ENCODE data around the gene KRT74. TPM values are rescaled to one million over a fixed set of nuclear protein-coding genes. Genes with fewer than 3 reads are reported as not detected.

The KRT74 gene
- total and polyA plus RNA-seq, 2 of the 8 experiments (the other 6 are each of a cell fraction or from before 2014, with no cell fraction given), result not detected

DNA sequence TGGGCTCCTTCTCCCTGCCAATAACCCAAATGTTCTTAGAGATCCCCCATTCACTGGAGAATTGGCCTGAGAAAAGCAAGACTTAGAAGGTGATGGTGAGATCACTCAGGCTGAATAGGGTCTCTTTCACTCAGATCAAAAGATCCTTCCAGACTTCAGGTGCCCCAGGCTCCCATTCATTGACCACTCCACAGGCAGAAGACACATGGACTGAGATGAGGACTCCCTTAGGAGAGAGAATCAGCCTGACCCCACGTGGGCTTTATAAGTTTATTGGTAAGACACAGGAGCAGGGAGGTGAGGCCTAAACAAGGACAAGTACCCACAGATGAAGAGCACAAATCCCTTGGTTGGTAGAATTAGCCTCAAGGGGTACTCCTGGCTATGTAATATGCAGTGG lies 33.7 kb upstream of the KRT74 start:
- ChIA-PET POLR2A (ENCODE audit: partially characterized antibody) (no interaction called here), CTCF (ENCODE audit: partially characterized antibody) (interaction anchor here (1.1 kb wide), 2 partner anchors 259 to 263 kb away, joined by 3 to 4 read pairs; no protein-coding TSS in a partner anchor)
- H4K20me1 ChIP-seq (replicated peaks in 1 of 2; ENCODE audit: control insufficient read depth in 1 of 2, insufficient read depth in 2 of 2, low read length in 2 of 2), result no peaks in the 10 kb centered on the region
- H3K4me2 ChIP-seq (ENCODE audit: insufficient read depth in 1 of 2, low read depth in 2 of 2, low read length in 2 of 2), result no peak overlapping the region
- H2AK5ac ChIP-seq (ENCODE audit: low read depth, low read length), result no peak overlapping the region
- H2AFZ ChIP-seq (ENCODE audit: low read length), result no peak overlapping the region
- H4K91ac ChIP-seq (replicated peaks; ENCODE audit: insufficient read length, low read length), result no peak overlapping the region
- peak in 1 of 2 experiments; percentile 20 for DNase-seq (ENCODE audit: low read depth in 1 of 2, low spot score in 2 of 2)
- no peaks in the 10 kb centered on the region for H3K36me3 ChIP-seq (ENCODE audit: control insufficient read depth in 2 of 4, insufficient read depth in 4 of 4, low read length in 3 of 4)
- H3K4me1 ChIP-seq (replicated peaks in 1 of 4; ENCODE audit: control insufficient read depth in 3 of 4, insufficient read depth in 4 of 4, low read length in 3 of 4), result peaks cover 0 to 3% (median 0%) of the 10 kb centered on the region in 4 experiments; a peak in 1 of 7 replicates
- no peak overlapping the region for H2BK20ac ChIP-seq (ENCODE audit: low read length)
- no peaks in the 10 kb centered on the region for H3K79me2 ChIP-seq (ENCODE audit: control insufficient read depth in 1 of 2, insufficient read depth in 2 of 2, low read length in 2 of 2)
- H4K5ac ChIP-seq (ENCODE audit: insufficient read length, low read depth, low read length), result no peak overlapping the region
- H2BK12ac ChIP-seq (ENCODE audit: low read depth, low read length), result no peak overlapping the region
- H3K79me1 ChIP-seq (ENCODE audit: low read depth, low read length), result no peaks in the 10 kb centered on the region
- no peak overlapping the region for H3K4me3 ChIP-seq (ENCODE audit: extremely low read depth in 1 of 4, insufficient read depth in 2 of 4, low read depth in 3 of 4, low read length in 4 of 4)
- TF ChIP-seq KDM5A (IDR thresholded peaks at IDR 0.05; ENCODE audit: low read length) (no peak), EGR1 (IDR thresholded peaks at IDR 0.05; ENCODE audit: borderline replicate concordance, low read depth, low read length) (no peak), PHF8 (conservative IDR thresholded peaks at IDR 0.05; ENCODE audit: low read depth, low read length) (no peak), RFX5 (IDR thresholded peaks at IDR 0.05; ENCODE audit: borderline replicate concordance, low read depth, low read length) (no peak), CBX8 (IDR thresholded peaks at IDR 0.05; ENCODE audit: borderline replicate concordance, low read depth, low read length) (no peak), EZH2 (IDR thresholded peaks at IDR 0.05; ENCODE audit: low read depth, low read length, severe bottlenecking) (no peak), POLR2AphosphoS5 (IDR thresholded peaks at IDR 0.05; ENCODE audit: low read depth, low read length) (no peak), CTBP2 (IDR thresholded peaks at IDR 0.05; ENCODE audit: borderline replicate concordance, insufficient read depth, insufficient read length, low read length) (no peak), HDAC6 (IDR thresholded peaks at IDR 0.05; ENCODE audit: low read depth, low read length) (no peak), ZNF274 (IDR thresholded peaks at IDR 0.05; ENCODE audit: borderline replicate concordance, extremely low read depth, low read length) (no peak), TEAD4 (IDR thresholded peaks at IDR 0.05; ENCODE audit: low read depth, low read length) (no peak), SRF (IDR thresholded peaks at IDR 0.05; ENCODE audit: low read depth, low read length) (no peak), SP2 (IDR thresholded peaks at IDR 0.05; ENCODE audit: low read length) (no peak)
- 61% methylated on average over 1 of the region's 1 CpG; no CpG with 5 or more reads in 1 of the 2 experiments for WGBS, 2 experiments (ENCODE audit: extremely low coverage in 1 of 2, insufficient coverage in 1 of 2, insufficient read length in 1 of 2, insufficient replicate concordance in 2 of 2, low coverage in 1 of 2, low lambda C conversion rate in 2 of 2, missing lambda C conversion rate in 1 of 2)
- H3K18ac ChIP-seq (ENCODE audit: extremely low read depth, low read length), result no peak overlapping the region
- no peak overlapping the region for H3K4ac ChIP-seq (replicated peaks; ENCODE audit: insufficient read length, low read depth, low read length)
- H3K56ac ChIP-seq (replicated peaks; ENCODE audit: insufficient read length, low read depth, low read length), result no peak overlapping the region
- H2BK120ac ChIP-seq (replicated peaks; ENCODE audit: low read depth, low read length), result no peak overlapping the region
- no peak overlapping the region for H3K14ac ChIP-seq (ENCODE audit: insufficient read length)
- no peak overlapping the region for H2BK15ac ChIP-seq (ENCODE audit: low read length)
- H2BK5ac ChIP-seq (ENCODE audit: low read depth, low read length), result no peak overlapping the region
- no peak overlapping the region for H3K23ac ChIP-seq (ENCODE audit: insufficient read length)
- H3K23me2 ChIP-seq (ENCODE audit: low read depth, low read length), result no peaks in the 10 kb centered on the region; the same call in 1 of the 2 replicates
- no peak for FAIRE-seq
- H3K27me3 ChIP-seq (replicated peaks in 1 of 4; ENCODE audit: control insufficient read depth in 3 of 4, extremely low read depth in 1 of 4, insufficient read depth in 3 of 4, low read length in 3 of 4), result no peaks in the 10 kb centered on the region; a peak in 1 of 7 replicates
- H4K8ac ChIP-seq (ENCODE audit: extremely low read depth, insufficient read depth, low read length), result no peak overlapping the region
- H3K9me3 ChIP-seq (ENCODE audit: insufficient read depth in 2 of 2, low read depth in 1 of 2, low read length in 1 of 2), result no peaks in the 10 kb centered on the region
- H3K27ac ChIP-seq (ENCODE audit: low read depth, low read length), result no peak overlapping the region
- H3K9ac ChIP-seq (replicated peaks in 1 of 4; ENCODE audit: extremely low read depth in 1 of 4, low read depth in 3 of 4, low read length in 3 of 4), result no peak overlapping the region
